IMR-90 (cell line): ENCODE measurements around the gene BCCIP. TPM values are rescaled to one million over a fixed set of nuclear protein-coding genes. Genes with fewer than 3 reads are reported as not detected.

Experiments used
- ATAC-seq: fragments of 200-7000 bp; cut with Tn5 transposase; 2 replicates; pipeline ENCODE4 v1.9.1; 2020; ENCODE audit warnings: low read depth, mild to moderate bottlenecking, moderate library complexity
- BruUV-seq: library from RNA; stranded (reverse); fragments of 400-500 nt; replicated peaks from 2 replicates; lab custom pipeline; 2021; lab: Mats Ljungman, UMichigan
- CTCF ChIA-PET: fragments of 300-600 bp; formaldehyde crosslinking; extraction: SDS; loops from one replicate; lab custom pipeline; 2021; ENCODE audit warnings: antibody characterized with exemption; lab: Yijun Ruan, JAX
- POLR2A ChIA-PET: fragments of 300-600 bp; sonication (Branson Sonifier 250); formaldehyde crosslinking; loops from one replicate; lab custom pipeline; 2022; ENCODE audit warnings: antibody characterized with exemption; ENCODE audit not compliant: unreplicated experiment; lab: Charles Lee
- DNase-seq: peaks from one replicate; pipeline ENCODE4 v3.0.0; 2013
- H2AFZ ChIP-seq: replicated peaks from 2 replicates; pipeline ENCODE3; 2013; ENCODE audit warnings: low read length, mild to moderate bottlenecking; ENCODE audit not compliant: poor library complexity
- H2AK5ac ChIP-seq: 2 replicates; pipeline ENCODE4 v1.6.1; 2013; ENCODE audit warnings: low read depth, low read length, inconsistent platforms
- H2AK9ac ChIP-seq: replicated peaks from 2 replicates; pipeline ENCODE3; 2013; ENCODE audit warnings: mild to moderate bottlenecking, low read depth, low read length, moderate library complexity; ENCODE audit not compliant: poor library complexity
- H2BK120ac ChIP-seq: 2 replicates; pipeline ENCODE4 v1.6.1; 2013; ENCODE audit warnings: low read depth, low read length, inconsistent platforms
- H2BK15ac ChIP-seq: 3 replicates; pipeline ENCODE4 v1.6.1; 2013; ENCODE audit warnings: low read depth, low read length, inconsistent platforms
- H2BK20ac ChIP-seq: 2 replicates; pipeline ENCODE4 v1.6.1; 2013; ENCODE audit warnings: low read depth, mild to moderate bottlenecking, inconsistent platforms, low read length, moderate library complexity
- H2BK5ac ChIP-seq: 2 replicates; pipeline ENCODE4 v1.6.1; 2013; ENCODE audit warnings: mild to moderate bottlenecking, low read depth, low read length, inconsistent platforms; ENCODE audit not compliant: poor library complexity, severe bottlenecking
- H3K14ac ChIP-seq: replicated peaks from 2 replicates; pipeline ENCODE4 v1.6.1; 2013; ENCODE audit warnings: low read depth, low read length, inconsistent platforms
- H3K18ac ChIP-seq: 2 replicates; pipeline ENCODE4 v1.6.1; 2013; ENCODE audit warnings: low read depth, low read length, control low read depth
- H3K23ac ChIP-seq: 2 replicates; pipeline ENCODE4 v1.6.1; 2013; ENCODE audit warnings: low read depth, low read length, inconsistent platforms
- H3K27ac ChIP-seq: 2 replicates; pipeline ENCODE4 v1.5.1; 2013; ENCODE audit warnings: mild to moderate bottlenecking, control low read depth, low read length; ENCODE audit not compliant: insufficient read depth
- H3K27me3 ChIP-seq: 2 replicates; pipeline ENCODE4 v1.6.1; 2013; ENCODE audit warnings: low read length; ENCODE audit not compliant: control insufficient read depth, insufficient read depth
- H3K36me3 ChIP-seq: 2 replicates; pipeline ENCODE4 v1.6.1; 2013; ENCODE audit warnings: low read length, mixed read lengths; ENCODE audit not compliant: control insufficient read depth, insufficient read depth
- H3K4ac ChIP-seq: 2 replicates; pipeline ENCODE4 v1.6.1; 2013; ENCODE audit warnings: low read depth, low read length, inconsistent platforms
- H3K4me1 ChIP-seq: 2 replicates; pipeline ENCODE4 v1.6.1; 2013; ENCODE audit warnings: low read length, mixed read lengths; ENCODE audit not compliant: control insufficient read depth, insufficient read depth
- H3K4me2 ChIP-seq: 2 replicates; pipeline ENCODE4 v1.6.1; 2013; ENCODE audit warnings: low read depth, mild to moderate bottlenecking, control low read depth, low read length, moderate library complexity
- H3K4me3 ChIP-seq: 2 replicates; pipeline ENCODE4 v1.5.1; 2013; ENCODE audit warnings: low read depth, mild to moderate bottlenecking, control low read depth, low read length, moderate library complexity; ENCODE audit not compliant: insufficient read depth
- H3K56ac ChIP-seq: 2 replicates; pipeline ENCODE4 v1.6.1; 2013; ENCODE audit warnings: low read length, inconsistent platforms; ENCODE audit not compliant: insufficient read depth; ENCODE audit errors: extremely low read depth
- H3K79me1 ChIP-seq, 2 experiments: 2 replicates each; pipeline ENCODE4 v1.6.1; 2013; ENCODE audit warnings: low read length in 2 of 2, inconsistent platforms in 1 of 2, low read depth in 1 of 2
- H3K9ac ChIP-seq: 2 replicates; pipeline ENCODE4 v1.6.1; 2013; ENCODE audit warnings: low read depth, low read length, control low read depth
- H3K9me1 ChIP-seq: 2 replicates; pipeline ENCODE4 v1.6.1; 2013; ENCODE audit warnings: low read length, inconsistent platforms; ENCODE audit not compliant: insufficient read depth
- H3K9me3 ChIP-seq: 2 replicates; pipeline ENCODE4 v1.6.1; 2013; ENCODE audit warnings: low read length; ENCODE audit not compliant: control insufficient read depth, insufficient read depth
- H4K20me1 ChIP-seq: 2 replicates; pipeline ENCODE4 v1.6.1; 2013; ENCODE audit warnings: low read length, inconsistent platforms; ENCODE audit not compliant: insufficient read depth
- H4K5ac ChIP-seq: 2 replicates; pipeline ENCODE4 v1.6.1; 2013; ENCODE audit warnings: mild to moderate bottlenecking, low read depth, low read length, control low read depth
- H4K8ac ChIP-seq, 2 experiments: 2 replicates each; pipeline ENCODE4 v1.6.1; 2013; ENCODE audit warnings: low read depth in 2 of 2, low read length in 2 of 2, control low read depth in 1 of 2, inconsistent platforms in 1 of 2
- H4K91ac ChIP-seq: 2 replicates; pipeline ENCODE4 v1.6.1; 2013; ENCODE audit warnings: low read depth, low read length, inconsistent platforms; ENCODE audit not compliant: insufficient read depth
- CEBPB ChIP-seq: IDR thresholded peaks from 2 replicates; pipeline ENCODE4 v1.6.1; 2012; ENCODE audit warnings: low read depth, low read length, improper control_type of control experiment
- CHD1 ChIP-seq: IDR thresholded peaks from 2 replicates; pipeline ENCODE4 v1.6.1; 2012; ENCODE audit warnings: low read depth, low read length, improper control_type of control experiment
- CTCF ChIP-seq: conservative IDR thresholded peaks from 2 replicates; pipeline ENCODE4 v1.5.1; 2012; ENCODE audit warnings: mild to moderate bottlenecking, low read depth, low read length, improper control_type of control experiment
- ELK1 ChIP-seq: fragments of 150-350 bp; IDR thresholded peaks from 2 replicates; pipeline ENCODE4 v1.6.1; 2016; ENCODE audit warnings: low read depth, mild to moderate bottlenecking, low read length, moderate library complexity, borderline replicate concordance
- FOS ChIP-seq: fragments of 150-350 bp; IDR thresholded peaks from 2 replicates; pipeline ENCODE4 v1.6.1; 2016; ENCODE audit warnings: low read depth, low read length
- MAFK ChIP-seq: IDR thresholded peaks from 2 replicates; pipeline ENCODE4 v1.6.1; 2012; ENCODE audit warnings: low read depth, low read length, improper control_type of control experiment
- MXI1 ChIP-seq: IDR thresholded peaks from 2 replicates; pipeline ENCODE4 v1.6.1; 2012; ENCODE audit warnings: low read depth, mild to moderate bottlenecking, low read length, moderate library complexity, borderline replicate concordance
- NFE2L2 ChIP-seq: fragments of 150-350 bp; IDR thresholded peaks from 2 replicates; pipeline ENCODE4 v1.6.1; 2016; ENCODE audit warnings: low read depth, mild to moderate bottlenecking, low read length
- POLR2A ChIP-seq: IDR thresholded peaks from 2 replicates; pipeline ENCODE4 v1.6.1; 2012; ENCODE audit warnings: mild to moderate bottlenecking, low read depth, low read length
- RCOR1 ChIP-seq: IDR thresholded peaks from 2 replicates; pipeline ENCODE4 v1.6.1; 2012; ENCODE audit warnings: mild to moderate bottlenecking, low read length, improper control_type of control experiment; ENCODE audit not compliant: insufficient replicate concordance
- USF2 ChIP-seq: fragments of 150-350 bp; IDR thresholded peaks from 2 replicates; pipeline ENCODE4 v1.6.1; 2017; ENCODE audit warnings: mild to moderate bottlenecking, antibody characterized with exemption, low read length, low read depth
- WGBS, 2 experiments: methylation state at CpG; one replicate each; pipeline versions ENCODE4 v1.1.5 to v1.1.7; 2013; ENCODE audit warnings: missing lambda C conversion rate in 2 of 2; ENCODE audit not compliant: insufficient read length in 1 of 2; ENCODE audit errors: extremely low coverage in 2 of 2; 5-methylcytosine and 5-hydroxymethylcytosine counted together
- dilution Hi-C: fragments of 300-500 bp; cut with HindIII; formaldehyde crosslinking; loops from one replicate; pipeline ENCODE4 v1.14.3; 2018; ENCODE audit warnings: low sequenced_read_pairs; ENCODE audit not compliant: unreplicated experiment
- in situ Hi-C: fragments of 300-500 bp; cut with MboI; formaldehyde crosslinking; loops from 3 replicates; pipeline ENCODE4 v1.14.3; 2019; ENCODE audit warnings: low sequenced_read_pairs, inconsistent platforms, mixed read lengths
- intact Hi-C: fragments of 100-400 bp; cut with micrococcal nuclease; formaldehyde crosslinking; loops from 2 replicates; pipeline ENCODE4 v1.10.0; 2022
- polyA plus RNA-seq, 3 experiments: library from polyadenylated mRNA; depleted of rRNA; stranded (reverse); fragments of >200 nt; gene quantifications; 2 replicates each; pipeline ENCODE4 v1.2.3, GENCODE V29; 2012; ENCODE audit warnings: low replicate concordance in 1 of 3
- total RNA-seq: library from RNA; depleted of rRNA; stranded (reverse); fragments of >200 nt; gene quantifications from 2 replicates; pipeline ENCODE4 v1.2.3, GENCODE V29; 2012

The BCCIP gene
- total and polyA plus RNA-seq, 2 of the 4 experiments (the other 2 are of a cell fraction): 31.9 to 49.2 TPM

- no peak for TF ChIP-seq MXI1
These were observed 27.7 kb downstream of the BCCIP start (continued) for GRCh38 chr10:125850766-125851731.

DNA sequence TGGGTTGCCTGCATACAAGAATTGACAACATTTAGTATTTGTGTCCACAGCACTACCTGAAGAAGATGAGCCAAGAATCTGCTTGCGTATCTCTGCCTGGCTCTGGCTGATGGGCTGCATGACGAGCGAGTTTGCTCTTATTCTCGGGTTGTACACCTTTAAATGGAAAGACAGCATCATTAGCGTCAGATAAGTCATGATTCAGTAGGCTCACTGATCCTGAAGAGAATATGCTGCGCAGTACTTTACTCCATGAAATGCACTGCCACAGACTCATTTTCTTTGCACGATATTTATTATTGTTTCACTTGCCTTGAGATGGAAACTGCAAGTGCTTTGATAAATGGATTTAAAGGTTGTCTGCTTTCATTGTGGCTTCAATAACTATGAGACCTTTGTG is 29.1 kb downstream of the BCCIP start:
- in situ Hi-C loops (no loop called here), intact Hi-C loops (no loop called here), dilution Hi-C loops (no loop called here)
- Histone ChIP-seq H2BK20ac (no peak overlapping the region), H4K91ac (no peak overlapping the region), H3K18ac (no peak overlapping the region), H3K36me3 (peaks cover 35% of the 10 kb centered on the region), H3K4me2 (no peak overlapping the region), H4K8ac (no peak overlapping the region), H3K23ac (no peak overlapping the region), H2AFZ (no peak overlapping the region), H4K20me1 (no peaks in the 10 kb centered on the region), H3K14ac (no peak overlapping the region), H3K4me1 (no peaks in the 10 kb centered on the region), H3K4me3 (no peak overlapping the region), H4K5ac (no peak overlapping the region), H3K9me1 (peaks cover 3% of the 10 kb centered on the region; the same call in 1 of the 2 replicates), H3K56ac (no peak overlapping the region), H3K4ac (no peak overlapping the region), H3K79me1 (no peaks in the 10 kb centered on the region; a peak in 1 of 4 replicates), H3K9ac (no peak overlapping the region), H3K27ac (no peak overlapping the region), H3K27me3 (no peaks in the 10 kb centered on the region), H2BK120ac (no peak overlapping the region), H2AK5ac (no peak overlapping the region), H2BK15ac (no peak overlapping the region), H2AK9ac (no peak overlapping the region), H2BK5ac (no peak overlapping the region), H3K9me3 (no peaks in the 10 kb centered on the region)
- no peak for TF ChIP-seq CEBPB
- TF ChIP-seq FOS: no peak
- TF ChIP-seq USF2: no peak
- TF ChIP-seq POLR2A: no peak
- no peak for TF ChIP-seq RCOR1
- no peak for TF ChIP-seq ELK1
- no peak for TF ChIP-seq MXI1
- TF ChIP-seq CTCF: no peak
- no peak for TF ChIP-seq MAFK
- no peak for TF ChIP-seq NFE2L2
- TF ChIP-seq CHD1: no peak
- no TSS peak for BruUV-seq
- DNase-seq: no peak
- ATAC-seq: no peak
- 100% methylated on average over 4 of the region's 7 CpGs; no CpG with 5 or more reads in 1 of the 2 experiments for WGBS, 2 experiments
- POLR2A ChIA-PET: no interaction called here
- CTCF ChIA-PET: no interaction called here
